ENCODE data around the gene PHETA2. TPM values are rescaled to one million over a fixed set of nuclear protein-coding genes. Genes with fewer than 3 reads are reported as not detected.

The PHETA2 gene
- total RNA-seq, 1 experiment from 2014 or later, result 1.3 TPM

DNA sequence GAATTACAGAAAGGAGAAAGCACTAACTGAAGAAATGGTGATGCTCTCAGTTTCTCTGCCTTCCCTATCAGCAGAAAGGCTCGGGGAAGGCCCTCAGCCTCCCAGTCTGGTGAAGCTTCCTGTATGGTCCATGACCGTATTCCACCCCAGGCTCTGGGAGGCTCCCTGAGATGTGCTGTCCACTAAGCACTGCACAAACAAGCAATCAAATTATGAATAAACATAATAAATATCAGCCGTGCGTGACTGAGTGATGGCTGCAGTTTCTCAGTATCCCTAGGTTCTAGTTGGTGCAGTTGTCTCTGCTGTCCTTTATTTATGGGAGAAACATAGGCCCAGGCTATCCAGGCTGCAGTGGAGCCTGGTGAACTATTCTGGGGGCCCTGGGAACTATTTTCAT, 9.1 kb downstream of the PHETA2 start:
- TF ChIP-seq, protein P1, sequence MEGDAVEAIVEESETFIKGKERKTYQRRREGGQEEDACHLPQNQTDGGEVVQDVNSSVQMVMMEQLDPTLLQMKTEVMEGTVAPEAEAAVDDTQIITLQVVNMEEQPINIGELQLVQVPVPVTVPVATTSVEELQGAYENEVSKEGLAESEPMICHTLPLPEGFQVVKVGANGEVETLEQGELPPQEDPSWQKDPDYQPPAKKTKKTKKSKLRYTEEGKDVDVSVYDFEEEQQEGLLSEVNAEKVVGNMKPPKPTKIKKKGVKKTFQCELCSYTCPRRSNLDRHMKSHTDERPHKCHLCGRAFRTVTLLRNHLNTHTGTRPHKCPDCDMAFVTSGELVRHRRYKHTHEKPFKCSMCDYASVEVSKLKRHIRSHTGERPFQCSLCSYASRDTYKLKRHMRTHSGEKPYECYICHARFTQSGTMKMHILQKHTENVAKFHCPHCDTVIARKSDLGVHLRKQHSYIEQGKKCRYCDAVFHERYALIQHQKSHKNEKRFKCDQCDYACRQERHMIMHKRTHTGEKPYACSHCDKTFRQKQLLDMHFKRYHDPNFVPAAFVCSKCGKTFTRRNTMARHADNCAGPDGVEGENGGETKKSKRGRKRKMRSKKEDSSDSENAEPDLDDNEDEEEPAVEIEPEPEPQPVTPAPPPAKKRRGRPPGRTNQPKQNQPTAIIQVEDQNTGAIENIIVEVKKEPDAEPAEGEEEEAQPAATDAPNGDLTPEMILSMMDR (IDR thresholded peaks at IDR 0.05; ENCODE audit: unreplicated experiment), result no peak
- H3K36me3 Mint-ChIP-seq (ENCODE audit: insufficient read depth, unreplicated experiment), result peaks cover 40% of the 10 kb centered on the region

DNA sequence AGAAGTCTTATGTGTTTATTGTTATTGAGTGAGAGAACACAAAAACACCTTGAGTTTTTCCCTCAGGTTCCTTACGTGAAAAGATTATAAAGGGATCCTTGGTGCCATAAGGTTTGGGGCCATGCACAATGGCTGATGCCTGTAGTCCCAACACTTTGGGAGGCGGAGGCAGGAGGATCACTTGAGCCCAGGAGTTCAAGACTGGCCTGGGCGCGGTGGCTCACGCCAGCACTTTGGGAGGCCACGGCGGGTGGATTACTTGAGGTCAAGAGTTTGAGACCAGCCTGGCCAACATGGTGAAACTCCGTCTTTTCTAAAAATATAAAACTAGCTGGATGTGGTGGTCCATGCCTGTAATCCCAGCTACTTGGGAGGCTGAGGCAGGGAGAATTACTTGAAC, 10.8 kb downstream of the PHETA2 start:
- no peak for DNase-seq
- no peaks in the 10 kb centered on the region for H3K27me3 Mint-ChIP-seq (ENCODE audit: unreplicated experiment)
- intact Hi-C loops (cut with micrococcal nuclease; ENCODE audit: unreplicated experiment), result no loop called here
- no peaks in the 10 kb centered on the region for H3K9me3 Mint-ChIP-seq (ENCODE audit: low read depth, unreplicated experiment)
- CTCF ChIA-PET, result no interaction called here
- no peak overlapping the region for H3K4me3 Mint-ChIP-seq (ENCODE audit: low read depth, unreplicated experiment)
- peaks cover 44% of the 10 kb centered on the region for H3K36me3 Mint-ChIP-seq (ENCODE audit: insufficient read depth, unreplicated experiment)
- peaks cover 12% of the 10 kb centered on the region for H3K4me1 Mint-ChIP-seq (ENCODE audit: low read depth, unreplicated experiment)
- TF ChIP-seq, protein P1 (IDR thresholded peaks at IDR 0.05; ENCODE audit: unreplicated experiment), result no peak
- BruUV-seq (replicated peaks), result no TSS peak
- no peak overlapping the region for H3K27ac Mint-ChIP-seq (ENCODE audit: unreplicated experiment)

More for the DNA sequence above, 9.1 kb downstream of the PHETA2 start:
- no peaks in the 10 kb centered on the region for H3K27me3 Mint-ChIP-seq (ENCODE audit: unreplicated experiment)
- H3K27ac Mint-ChIP-seq (ENCODE audit: unreplicated experiment), result no peak overlapping the region
- no peak for DNase-seq
- H3K9me3 Mint-ChIP-seq (ENCODE audit: low read depth, unreplicated experiment), result no peaks in the 10 kb centered on the region
- no TSS peak for BruUV-seq (replicated peaks)
- no peak overlapping the region for H3K4me3 Mint-ChIP-seq (ENCODE audit: low read depth, unreplicated experiment)
- CTCF ChIA-PET, result interaction anchor here (0.6 kb wide), 1 partner anchor 121 kb away, joined by 4 read pairs; no protein-coding TSS in a partner anchor
- intact Hi-C loops (cut with micrococcal nuclease; ENCODE audit: unreplicated experiment), result no loop called here
- H3K4me1 Mint-ChIP-seq (ENCODE audit: low read depth, unreplicated experiment), result no peaks in the 10 kb centered on the region

DNA sequence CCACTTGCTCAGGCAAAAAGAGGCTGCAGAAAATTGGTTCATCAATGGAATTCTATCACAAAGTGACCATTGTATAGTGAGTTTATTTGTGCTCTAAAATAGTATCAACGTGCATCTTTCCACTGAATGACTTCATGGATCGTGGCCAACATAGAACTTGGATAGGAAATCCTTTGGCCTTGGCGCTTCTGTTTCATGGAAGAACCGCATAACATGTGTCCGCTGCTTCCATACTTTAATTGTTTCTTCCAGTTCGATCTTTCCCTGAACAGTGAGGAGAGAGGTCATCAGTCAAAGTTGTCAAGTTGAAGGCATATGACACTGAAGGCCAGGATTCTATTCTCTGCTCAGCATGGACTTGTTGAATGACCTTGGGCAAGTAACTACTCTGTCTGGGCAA, 12.0 kb downstream of the PHETA2 start:
- no peak overlapping the region for H3K4me3 Mint-ChIP-seq (ENCODE audit: low read depth, unreplicated experiment)
- BruUV-seq (replicated peaks), result no TSS peak
- peaks cover 15% of the 10 kb centered on the region for H3K4me1 Mint-ChIP-seq (ENCODE audit: low read depth, unreplicated experiment)
- H3K36me3 Mint-ChIP-seq (ENCODE audit: insufficient read depth, unreplicated experiment), result peaks cover 47% of the 10 kb centered on the region
- CTCF ChIA-PET, result no interaction called here
- TF ChIP-seq, protein P1 (IDR thresholded peaks at IDR 0.05; ENCODE audit: unreplicated experiment), result no peak
- no peaks in the 10 kb centered on the region for H3K27me3 Mint-ChIP-seq (ENCODE audit: unreplicated experiment)
- no peaks in the 10 kb centered on the region for H3K9me3 Mint-ChIP-seq (ENCODE audit: low read depth, unreplicated experiment)
- no peak overlapping the region for H3K27ac Mint-ChIP-seq (ENCODE audit: unreplicated experiment)
- DNase-seq, result no peak
- intact Hi-C loops (cut with micrococcal nuclease; ENCODE audit: unreplicated experiment), result no loop called here

DNA sequence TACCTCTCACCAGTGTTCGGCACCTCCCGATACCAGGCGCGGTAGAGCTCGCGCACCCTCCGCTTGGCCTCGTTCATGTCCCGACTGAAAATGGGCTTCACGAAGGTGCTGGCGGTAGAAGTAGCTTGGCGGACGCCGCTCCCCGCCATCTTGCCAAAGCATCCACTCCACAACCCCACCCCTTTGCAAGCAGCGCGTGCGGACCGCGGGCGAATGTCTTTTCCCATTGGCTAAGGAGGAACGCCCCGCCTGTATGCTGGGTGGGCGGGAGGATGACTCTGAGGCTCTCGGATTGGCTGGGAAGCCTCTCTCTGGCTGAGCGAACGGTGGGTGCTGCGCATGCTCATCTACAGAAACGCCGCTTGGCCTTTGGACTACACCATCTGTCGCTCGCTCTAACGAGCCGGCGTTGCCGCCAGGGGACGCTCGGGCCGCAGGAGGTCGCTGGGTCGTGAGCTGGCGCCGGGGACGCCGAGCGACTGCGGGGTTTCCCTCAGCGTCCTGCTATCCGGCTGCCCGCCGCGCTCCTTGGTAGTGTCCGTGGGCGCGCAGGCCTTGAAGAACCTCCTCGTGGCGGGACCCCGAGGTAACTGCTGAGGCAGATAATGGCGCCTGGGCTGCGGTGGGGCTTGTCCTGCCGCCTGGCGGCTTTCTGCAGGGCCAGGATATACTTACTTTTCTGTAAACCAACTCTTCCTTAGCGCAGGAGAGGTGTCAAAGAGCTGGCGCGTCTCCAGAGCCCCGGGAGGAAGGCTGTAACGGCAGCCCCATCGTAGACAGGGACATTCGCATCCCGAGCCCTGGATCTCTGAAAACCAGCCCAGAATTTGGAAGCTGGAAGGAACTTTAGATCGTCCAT, 16.8 kb downstream of the PHETA2 start, which contains the start of gene NDUFA6:
TSS of gene NDUFA6 (minus strand) at position 177 of the 859 bp plus-strand sequence. CDS start at position 149, 28 bp downstream.
- Mint-ChIP-seq H3K27me3 (ENCODE audit: unreplicated experiment) (no peaks in the 10 kb centered on the region), H3K36me3 (ENCODE audit: insufficient read depth, unreplicated experiment) (peaks cover 45% of the 10 kb centered on the region), H3K4me1 (ENCODE audit: low read depth, unreplicated experiment) (peaks cover 15% of the 10 kb centered on the region), H3K27ac (ENCODE audit: unreplicated experiment) (peak within 1 kb of the TSS; percentile 96), H3K4me3 (ENCODE audit: low read depth, unreplicated experiment) (peak within 1 kb of the TSS; percentile 96), H3K9me3 (ENCODE audit: low read depth, unreplicated experiment) (no peaks in the 10 kb centered on the region)
- BruUV-seq (replicated peaks), result no TSS peak
- intact Hi-C loops (cut with micrococcal nuclease; ENCODE audit: unreplicated experiment), result loop anchor here (2.0 kb wide), 1 partner anchor 346 kb away; no protein-coding TSS in a partner anchor
- CTCF ChIA-PET, result interaction anchor here (0.6 to 2.5 kb wide), 8 partner anchors 11 to 685 kb away, joined by 3 to 17 read pairs (median 6); partner anchors contain the start of genes NAGA and SMDT1
- TF ChIP-seq, protein P1 (IDR thresholded peaks at IDR 0.05; ENCODE audit: unreplicated experiment), result peak; percentile 74
- peak; percentile 98 for DNase-seq

Measured in Calu3 (cell line).